Mammary microvascular endothelial cell (primary cell): ENCODE measurements around the gene USP4. TPM values are rescaled to one million over a fixed set of nuclear protein-coding genes. Genes with fewer than 3 reads are reported as not detected.

Source experiments
- total RNA-seq: library from RNA; depleted of rRNA; stranded (reverse); fragments of >200 nt; gene quantifications from 2 replicates; pipeline ENCODE4 v1.2.3, GENCODE V29; 2015

The USP4 gene
- 10.6 and 11.8 TPM in 2 replicates for total RNA-seq

GRCh38 chr3:49339941-49340800 lies at the start of gene USP4:
Gene USP4, minus strand, starts transcription at chr3:49340053. Its CDS starts 29 bp downstream, at chr3:49340024.

GRCh38 chr3:49358217-49358883 lies 18.5 kb upstream of the USP4 start, which contains the start of gene GPX1:
Gene GPX1, minus strand, starts transcription at chr3:49358353. Its CDS starts 75 bp downstream, at chr3:49358278.

GRCh38 chr3:49276475-49277382 lies 63.1 kb downstream of the USP4 start, which contains the start of gene C3orf62:
Gene C3orf62, minus strand, starts transcription at chr3:49277232. Its CDS starts 360 bp downstream, at chr3:49276872.

Other genes starting within 250 kb of the USP4 start
- 60.2 and 79.0 TPM in 2 replicates for gene QRICH1, start 246.0 kb downstream of the USP4 start, total RNA-seq
- gene QARS1, start 235.3 kb downstream of the USP4 start, total RNA-seq, result 226 and 239 TPM in 2 replicates
- gene USP19, start 219.2 kb downstream of the USP4 start, total RNA-seq, result 29.2 and 31.3 TPM in 2 replicates
- 338 and 396 TPM in 2 replicates for gene LAMB2, start 207.0 kb downstream of the USP4 start, total RNA-seq
- gene CCDC71, start 173.7 kb downstream of the USP4 start, total RNA-seq, result 25.3 and 31.4 TPM in 2 replicates
- 23.0 and 29.8 TPM in 2 replicates for gene KLHDC8B, start 168.5 kb downstream of the USP4 start, total RNA-seq
- gene C3orf62, start 62.8 kb downstream of the USP4 start, total RNA-seq, result 0.80 and 6.3 TPM in 2 replicates
- gene GPX1, start 18.3 kb upstream of the USP4 start, total RNA-seq, result 1,104 and 1,196 TPM in 2 replicates
- 580 and 638 TPM in 2 replicates for gene RHOA, start 71.9 kb upstream of the USP4 start, total RNA-seq
- gene TCTA, start 72.4 kb upstream of the USP4 start, total RNA-seq, result 21.0 and 25.0 TPM in 2 replicates
- gene AMT, start 82.4 kb upstream of the USP4 start, total RNA-seq, result 0.15 and 0.53 TPM in 2 replicates
- gene NICN1, start 89.3 kb upstream of the USP4 start, total RNA-seq, result 6.1 and 6.9 TPM in 2 replicates
- gene DAG1, start 130.2 kb upstream of the USP4 start, total RNA-seq, result 94.7 and 100.0 TPM in 2 replicates
- gene BSN, start 214.4 kb upstream of the USP4 start, total RNA-seq, result 0.07 and 0.10 TPM in 2 replicates